ENCODE results near the gene N4BP3.
A peak's percentile ranks its signal among the peaks of the same experiment; 100 is the strongest.
"Not testable (repeated sequence)": the region's sequence is repeated elsewhere in the genome, so short reads cannot be mapped to it uniquely, and the experiment has no call there.

N4BP3 gene

GRCh38 chr5:178122346-178122745 is 9.0 kb downstream of the N4BP3 start:
- no peak for DNase-seq (ENCODE audit: low read depth)

- no peak for DNase-seq (ENCODE audit: low read depth)
Observed at GRCh38 chr5:178123094-178123965, 10.0 kb downstream of the N4BP3 start.

GRCh38 chr5:178123966-178124925 is 10.9 kb downstream of the N4BP3 start:
- no peak for DNase-seq (ENCODE audit: low read depth)

GRCh38 chr5:178125253-178125906 is 12.0 kb downstream of the N4BP3 start:
- no peak for DNase-seq (ENCODE audit: low read depth)

GRCh38 chr5:178126556-178126955 is 13.2 kb downstream of the N4BP3 start:
- DNase-seq (ENCODE audit: low read depth): no peak

GRCh38 chr5:178127300-178128009 is 14.1 kb downstream of the N4BP3 start:
- DNase-seq (ENCODE audit: low read depth): not testable (repeated sequence)

GRCh38 chr5:178129296-178129695 is 16.0 kb downstream of the N4BP3 start:
- DNase-seq (ENCODE audit: low read depth): no peak

GRCh38 chr5:178130234-178130575 is 16.9 kb downstream of the N4BP3 start:
- DNase-seq (ENCODE audit: low read depth): not testable (repeated sequence)

- peak; percentile 54 for DNase-seq (ENCODE audit: low read depth)
Observed at GRCh38 chr5:178130576-178131445, 17.5 kb downstream of the N4BP3 start, which contains the start of gene RMND5B. Gene RMND5B, plus strand, starts transcription at chr5:178131014. Its CDS starts 7,106 bp downstream, at chr5:178138120.

GRCh38 chr5:178131446-178131996 is 18.2 kb downstream of the N4BP3 start:
- DNase-seq (ENCODE audit: low read depth): no peak

GRCh38 chr5:178136990-178137389 is 23.7 kb downstream of the N4BP3 start:
- DNase-seq (ENCODE audit: low read depth): no peak

GRCh38 chr5:178137991-178138390 is 24.7 kb downstream of the N4BP3 start:
- no peak for DNase-seq (ENCODE audit: low read depth)

GRCh38 chr5:178141550-178141949 is 28.2 kb downstream of the N4BP3 start:
- DNase-seq (ENCODE audit: low read depth): no peak

GRCh38 chr5:178142642-178143041 is 29.3 kb downstream of the N4BP3 start:
- no peak for DNase-seq (ENCODE audit: low read depth)

- no peak for DNase-seq (ENCODE audit: low read depth)
Observed at GRCh38 chr5:178143246-178143645, 29.9 kb downstream of the N4BP3 start.

- DNase-seq (ENCODE audit: low read depth): no peak
Observed at GRCh38 chr5:178143901-178144300, 30.6 kb downstream of the N4BP3 start.

GRCh38 chr5:178145965-178146820 is 32.9 kb downstream of the N4BP3 start:
- no peak for DNase-seq (ENCODE audit: low read depth)

GRCh38 chr5:178147406-178147805 is 34.1 kb downstream of the N4BP3 start:
- DNase-seq (ENCODE audit: low read depth): no peak

GRCh38 chr5:178149199-178149932 is 36.0 kb downstream of the N4BP3 start:
- no peak for DNase-seq (ENCODE audit: low read depth)
